Measurements from ENCODE around the gene DEDD.

Gene DEDD, protein sequence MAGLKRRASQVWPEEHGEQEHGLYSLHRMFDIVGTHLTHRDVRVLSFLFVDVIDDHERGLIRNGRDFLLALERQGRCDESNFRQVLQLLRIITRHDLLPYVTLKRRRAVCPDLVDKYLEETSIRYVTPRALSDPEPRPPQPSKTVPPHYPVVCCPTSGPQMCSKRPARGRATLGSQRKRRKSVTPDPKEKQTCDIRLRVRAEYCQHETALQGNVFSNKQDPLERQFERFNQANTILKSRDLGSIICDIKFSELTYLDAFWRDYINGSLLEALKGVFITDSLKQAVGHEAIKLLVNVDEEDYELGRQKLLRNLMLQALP

DNA sequence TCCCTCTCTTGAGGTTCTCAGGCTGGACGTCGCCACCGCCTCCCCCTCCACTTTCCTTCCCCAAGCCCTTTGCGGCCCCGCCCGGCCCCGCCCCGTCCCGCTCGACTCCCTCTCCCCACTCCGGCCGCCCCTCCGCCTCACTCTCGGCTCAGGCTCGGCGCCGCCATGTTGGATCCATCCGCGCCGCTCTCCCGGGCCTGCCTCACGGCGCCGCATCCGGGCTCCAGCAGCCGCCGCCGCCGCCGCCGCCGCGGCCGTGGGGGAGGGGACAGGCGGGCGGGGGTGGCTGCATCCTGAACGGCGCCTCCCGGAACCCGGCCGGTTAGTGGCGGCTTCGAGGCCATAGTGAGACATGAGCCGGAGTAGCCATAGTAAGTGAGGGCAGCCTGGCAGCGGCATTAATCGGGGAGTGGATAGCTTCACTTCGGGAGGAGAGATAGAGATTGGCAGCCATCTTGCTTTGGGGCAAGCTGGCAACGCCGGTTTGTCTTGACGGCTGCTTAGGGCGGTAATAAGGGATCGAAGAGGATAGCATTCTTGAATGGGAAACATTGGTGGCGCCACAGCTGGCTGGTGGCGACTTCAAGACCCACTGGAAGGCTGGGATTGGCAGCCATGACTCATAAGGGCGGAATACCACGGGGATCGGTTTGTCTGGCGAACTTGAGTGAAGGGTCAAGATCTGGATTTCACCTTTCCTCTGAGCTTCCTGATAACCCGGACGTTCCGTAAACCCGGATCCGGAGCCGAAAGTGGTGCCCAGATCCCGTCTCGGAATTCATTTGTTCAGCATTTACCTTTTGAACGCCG is at the start of gene DEDD:
Gene DEDD (minus strand): TSS at position 258 of the 810 bp plus-strand sequence. CDS start 8,205 bp downstream, outside the sequence.
- peak; percentile 95 for DNase-seq

DNA sequence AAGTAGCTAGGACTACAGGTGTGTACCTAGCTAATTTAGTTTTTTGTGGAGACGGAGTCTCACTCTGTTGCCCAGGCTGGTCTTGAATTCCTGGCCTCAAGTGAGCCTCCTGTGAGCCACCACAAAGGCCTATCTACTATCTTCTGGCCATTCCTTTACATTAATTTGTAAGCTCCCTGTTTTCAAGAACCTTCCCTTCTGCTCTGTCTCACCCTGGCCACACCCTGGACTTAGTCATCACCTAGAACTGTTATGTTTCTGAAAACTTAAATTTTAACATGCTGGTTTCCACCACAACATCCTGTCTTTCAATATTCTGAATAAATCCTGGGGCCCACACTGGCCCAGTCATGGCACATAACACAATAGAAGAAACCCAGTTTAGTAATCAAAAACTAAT is 49.7 kb upstream of the DEDD start:
- no peak for DNase-seq

DNA sequence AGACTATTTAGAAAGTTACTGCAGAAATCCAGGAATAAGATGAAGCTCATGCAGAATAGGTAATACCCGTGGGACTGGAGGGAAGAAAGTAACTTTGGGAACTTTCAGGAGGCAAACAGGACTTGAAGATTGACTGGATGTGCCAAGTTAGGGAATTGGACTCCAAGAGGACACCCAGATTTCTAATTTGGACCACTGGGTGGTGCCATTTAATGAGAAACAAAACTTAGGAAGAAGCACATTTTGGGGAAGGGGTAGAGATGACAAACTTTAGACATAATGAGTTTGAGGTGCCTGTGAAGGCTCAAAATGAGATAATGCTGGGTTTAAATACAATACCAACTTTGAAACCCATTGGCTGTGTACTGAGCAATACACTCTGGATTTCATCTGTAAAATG is 48.2 kb upstream of the DEDD start:
- no peak for DNase-seq

DNA sequence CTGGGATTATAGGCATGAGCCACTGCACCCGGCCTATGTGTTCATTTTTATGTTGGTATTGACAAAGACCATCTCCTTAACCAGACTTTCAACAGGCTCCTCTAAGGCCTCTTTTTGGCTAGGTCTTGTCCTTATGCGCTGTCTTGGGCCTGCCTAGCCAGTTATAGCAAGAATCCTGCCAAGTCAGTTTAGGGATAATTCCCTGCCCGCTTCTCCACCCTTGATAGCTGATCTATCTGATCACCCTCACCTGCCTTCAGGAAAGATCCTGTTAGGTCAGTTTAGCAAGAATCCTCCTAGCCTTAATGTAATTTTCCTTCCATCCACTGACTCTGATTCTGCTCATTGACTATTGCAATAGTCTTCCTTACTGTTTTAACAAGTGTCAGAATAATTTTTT is 47.2 kb upstream of the DEDD start:
- no peak for DNase-seq

DNA sequence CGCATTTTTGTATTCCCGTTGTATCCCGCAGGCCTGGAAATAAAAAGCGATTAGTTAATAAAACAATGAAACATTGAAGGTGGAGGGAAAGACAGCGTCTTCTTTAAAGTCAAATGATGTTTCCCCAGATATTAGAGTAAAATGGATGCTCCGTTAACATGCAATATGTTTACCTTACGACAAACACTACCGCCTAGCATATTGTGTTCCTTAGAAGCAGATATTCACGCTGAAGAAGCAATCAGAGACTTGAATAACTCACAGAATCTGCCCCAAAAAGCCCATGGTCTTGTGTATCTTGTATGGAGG is 45.4 kb upstream of the DEDD start:
- no peak for DNase-seq

DNA sequence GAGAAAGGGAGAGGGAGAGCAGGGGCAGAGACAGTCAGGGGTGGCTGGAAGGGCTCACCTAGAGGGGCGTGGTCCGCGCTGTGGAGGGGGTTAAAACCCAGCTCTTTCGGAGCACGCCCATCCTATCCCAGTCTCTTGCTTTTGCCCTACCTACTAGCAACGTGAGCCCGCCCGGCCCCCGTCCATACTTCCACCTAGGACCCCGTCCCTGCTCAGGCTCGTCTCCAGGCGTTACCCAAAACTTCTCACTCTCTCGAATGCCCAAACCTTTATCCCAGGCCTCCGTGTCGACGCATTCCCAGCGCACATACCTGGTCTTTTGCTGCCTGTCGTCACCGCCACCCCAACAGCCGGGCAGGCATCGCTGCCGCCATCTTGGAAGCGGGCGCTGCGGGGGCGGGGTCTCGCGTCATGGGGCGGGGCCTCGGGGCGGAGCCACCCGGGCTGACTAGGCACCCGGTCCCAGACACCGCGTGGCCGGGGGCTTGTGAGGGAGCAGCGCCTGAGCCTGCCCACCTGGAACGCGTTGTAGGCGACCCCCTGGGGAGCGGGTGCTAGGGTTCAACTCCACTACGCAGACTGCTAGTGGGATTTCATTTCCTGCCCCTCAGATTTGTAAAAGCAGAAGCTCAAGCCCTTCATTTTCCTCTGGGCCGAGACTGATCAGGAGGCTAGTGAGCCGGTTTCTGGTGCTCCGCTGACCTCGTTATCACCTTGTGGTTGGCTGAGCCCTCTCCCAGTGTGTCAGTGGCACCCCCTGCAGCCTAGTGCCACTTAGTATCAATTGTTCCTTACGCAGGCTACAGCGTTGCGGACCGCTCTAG is 44.9 kb upstream of the DEDD start, which contains the start of gene B4GALT3:
Gene B4GALT3 (minus strand): TSS at position 396 of the 824 bp plus-strand sequence. CDS start 1,447 bp downstream, outside the sequence.
- peak; percentile 91 for DNase-seq

GRCh38 chr1:161176468-161177111 is 44.1 kb upstream of the DEDD start:
- DNase-seq = no peak

DNA sequence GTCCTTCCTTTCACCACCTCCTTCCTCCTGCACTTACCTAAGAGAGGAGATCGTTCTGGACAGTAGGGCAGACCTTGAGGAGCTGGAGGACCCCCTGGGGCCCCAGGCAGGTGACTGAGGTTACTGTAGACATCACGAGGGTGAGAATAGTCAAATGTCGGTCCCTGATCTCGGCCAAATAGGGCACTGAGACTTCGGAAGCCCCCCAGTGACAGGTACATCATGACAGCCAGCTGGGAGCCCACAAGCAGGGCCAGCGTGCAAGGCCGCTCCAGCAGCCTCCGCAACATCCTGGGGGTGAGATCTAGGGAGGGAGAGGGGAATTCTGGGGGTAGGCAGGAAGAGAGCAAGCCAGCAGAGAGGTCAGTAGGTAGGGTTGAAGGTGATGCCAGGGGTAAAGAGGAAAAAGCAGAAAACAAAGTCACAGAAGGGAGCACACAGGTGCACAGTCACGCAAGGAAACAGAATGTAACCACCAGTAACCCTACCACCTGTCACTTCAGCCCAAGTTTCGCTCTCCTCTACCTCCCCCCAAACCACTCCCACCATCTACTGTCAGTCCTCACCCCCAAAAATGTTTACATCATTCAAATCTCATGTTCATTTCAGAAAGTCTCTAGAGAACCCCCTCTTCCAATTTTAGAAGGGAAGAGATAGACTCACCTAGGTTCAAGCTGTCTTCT is 43.4 kb upstream of the DEDD start:
- DNase-seq = peak; percentile 56

DNA sequence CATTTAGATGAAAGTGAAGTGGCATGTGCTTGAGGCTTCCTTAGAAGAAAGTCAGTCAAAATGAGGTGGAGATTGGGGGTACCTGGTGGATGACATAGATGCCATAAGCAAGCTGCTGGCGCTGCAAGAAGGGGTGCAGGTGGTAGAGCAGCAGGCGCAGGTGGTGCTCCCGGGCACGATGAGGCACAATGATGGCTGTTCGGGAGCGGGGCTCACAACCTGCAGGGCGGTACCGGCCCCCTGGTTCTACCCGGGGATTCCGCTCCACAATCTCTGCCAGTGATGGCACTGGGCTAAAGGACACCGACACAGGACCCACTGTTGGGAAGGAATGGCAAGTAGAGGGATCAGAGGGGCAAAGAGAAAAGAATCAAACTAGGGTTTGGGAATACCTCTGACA is 42.4 kb upstream of the DEDD start:
- DNase-seq = no peak

DNA sequence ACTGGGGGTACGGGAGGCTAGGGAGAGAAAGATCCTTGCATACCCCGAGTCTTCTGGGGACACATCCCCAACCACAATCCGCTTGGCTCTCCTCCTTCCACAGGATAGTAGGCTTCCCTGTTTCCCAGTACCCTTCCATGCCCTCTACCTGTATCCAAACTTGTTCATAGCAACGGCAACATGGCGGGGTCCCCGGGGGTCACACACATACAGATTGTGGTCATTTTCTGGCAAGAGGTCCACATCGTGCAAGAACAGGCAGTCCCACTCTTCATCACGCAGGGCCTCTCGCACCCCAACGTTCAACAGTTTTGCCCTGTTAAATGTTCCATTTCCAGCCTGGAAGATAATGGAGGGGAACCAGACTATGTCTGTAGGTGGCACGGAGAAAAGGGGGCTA is 41.2 kb upstream of the DEDD start:
- no peak for DNase-seq

GRCh38 chr1:161172776-161173376 is 40.4 kb upstream of the DEDD start:
- no peak for DNase-seq

- no peak for DNase-seq
Observed at GRCh38 chr1:161172349-161172748, 39.9 kb upstream of the DEDD start.

DNA sequence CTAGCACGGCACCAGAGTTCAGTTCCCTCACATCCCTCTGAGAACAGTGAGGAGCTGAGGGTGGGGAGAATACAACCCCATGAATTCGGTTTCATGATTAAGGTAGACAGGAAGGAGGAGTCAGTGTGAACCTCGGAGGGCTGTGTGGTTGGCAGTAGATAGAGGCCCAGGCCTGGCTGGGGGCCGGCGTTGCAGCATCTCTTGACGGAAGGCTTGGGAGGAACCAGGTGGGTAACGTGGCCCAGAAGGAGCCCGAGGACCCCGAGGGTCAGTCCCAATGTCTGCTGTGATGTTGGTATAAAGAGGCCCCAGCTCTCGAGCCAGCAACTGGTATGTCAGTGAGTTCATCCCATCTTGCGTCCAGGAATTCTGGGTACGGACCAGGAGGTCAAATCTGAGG is 39.2 kb upstream of the DEDD start:
- no peak for DNase-seq

DNA sequence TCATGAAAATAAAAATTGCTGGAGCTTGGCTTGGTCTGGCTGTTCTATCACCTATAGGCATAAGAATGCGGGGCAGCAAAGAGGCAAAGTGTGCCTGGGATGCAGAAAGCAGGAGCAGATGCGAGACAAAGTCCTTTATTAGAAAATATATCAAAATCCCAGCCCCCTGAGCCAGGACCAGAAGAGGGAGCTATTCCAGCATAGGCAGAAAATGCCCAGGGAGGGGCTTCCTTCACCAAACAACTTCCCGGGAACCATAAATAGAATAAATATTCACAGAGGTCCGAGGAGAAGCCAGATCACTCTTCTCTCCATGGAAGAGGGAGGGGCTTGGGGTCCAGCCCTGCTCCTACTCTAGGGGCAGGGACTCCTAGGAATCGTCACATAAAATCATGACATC is 38.7 kb upstream of the DEDD start:
- no peak for DNase-seq

GRCh38 chr1:161168906-161169305 is 36.4 kb upstream of the DEDD start:
- no peak for DNase-seq

- DNase-seq = peak; percentile 48
Observed at GRCh38 chr1:161166669-161167548, 34.4 kb upstream of the DEDD start.

GRCh38 chr1:161165742-161166668 is 33.5 kb upstream of the DEDD start, which contains the start of gene PPOX:
Gene PPOX (plus strand): TSS chr1:161166426. CDS start chr1:161166848, 422 bp downstream.
- peak; percentile 99 for DNase-seq

DNA sequence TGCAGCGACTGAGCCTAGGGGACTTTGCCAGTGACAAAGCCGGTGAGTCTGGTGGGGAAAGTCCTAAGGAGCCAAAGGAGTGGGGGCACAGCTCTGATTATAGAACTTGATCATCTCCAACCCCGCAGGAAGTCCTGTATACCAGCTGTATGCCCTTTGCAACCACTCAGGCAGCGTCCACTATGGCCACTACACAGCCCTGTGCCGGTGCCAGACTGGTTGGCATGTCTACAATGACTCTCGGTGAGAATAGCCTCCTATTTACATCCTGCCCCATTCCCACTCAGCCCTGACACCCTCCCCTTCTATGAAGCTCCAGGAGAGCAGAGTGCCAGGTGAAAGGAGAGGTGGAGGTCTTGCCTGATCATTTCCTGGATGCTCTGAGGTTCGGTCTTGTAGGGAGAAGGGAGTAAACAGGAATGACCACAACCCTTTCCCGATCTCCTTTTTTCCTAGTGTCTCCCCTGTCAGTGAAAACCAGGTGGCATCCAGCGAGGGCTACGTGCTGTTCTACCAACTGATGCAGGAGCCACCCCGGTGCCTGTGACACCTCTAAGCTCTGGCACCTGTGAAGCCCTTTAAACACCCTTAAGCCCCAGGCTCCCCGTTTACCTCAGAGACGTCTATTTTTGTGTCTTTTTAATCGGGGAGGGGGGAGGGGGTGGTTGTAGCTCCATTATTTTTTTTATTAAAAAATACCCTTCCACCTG is 32.6 kb upstream of the DEDD start:
- no peak for DNase-seq

DNA sequence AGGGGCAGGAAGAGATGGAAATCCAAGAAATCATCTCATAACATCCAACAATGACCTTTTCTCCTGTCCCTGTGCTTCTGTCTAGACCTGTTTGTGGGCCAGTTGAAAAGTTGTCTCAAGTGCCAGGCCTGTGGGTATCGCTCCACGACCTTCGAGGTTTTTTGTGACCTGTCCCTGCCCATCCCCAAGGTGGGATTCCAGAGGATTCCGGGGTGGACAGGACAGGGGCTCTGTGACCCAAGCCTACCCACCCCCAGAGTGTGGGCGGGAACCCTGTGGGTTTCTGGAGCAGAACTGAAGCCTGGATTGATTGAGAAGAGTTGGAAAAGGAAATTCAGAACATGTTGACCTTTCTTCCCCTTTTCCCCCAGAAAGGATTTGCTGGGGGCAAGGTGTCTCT is 31.3 kb upstream of the DEDD start:
- no peak for DNase-seq
